GM20000 (cell line): ENCODE measurements around the gene SLC25A18.

ENCODE experiments used
- DNase-seq: peaks from one replicate; pipeline ENCODE4 v3.0.0; 2012; ENCODE audit warnings: low spot score
- TF ChIP-seq, protein P1 (sequence below): IDR thresholded peaks from 2 replicates; pipeline ENCODE4 v1.5.1; 2012; ENCODE audit warnings: mild to moderate bottlenecking, control low read depth; ENCODE audit errors: extremely low read depth, missing control alignments

The SLC25A18 gene

DNA sequence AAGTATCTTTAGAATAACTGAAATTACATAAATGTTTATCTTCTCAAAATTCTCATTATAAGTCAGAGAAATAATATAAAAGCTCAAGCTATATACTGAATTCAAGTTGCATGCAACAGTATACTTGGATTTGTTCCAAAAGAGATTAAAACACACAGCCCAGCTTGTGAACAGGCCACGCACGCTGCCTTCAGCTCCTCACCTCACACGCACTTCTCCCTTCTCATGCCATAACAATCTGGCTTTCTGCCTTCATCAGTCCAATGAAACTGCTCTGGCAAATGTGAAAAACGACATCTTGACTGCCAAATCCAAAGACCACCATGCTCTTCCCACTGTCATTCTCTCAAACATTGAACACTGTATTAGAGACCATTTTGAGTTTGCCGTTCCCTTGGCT lies 43.2 kb downstream of the SLC25A18 start:
- no peak for DNase-seq
- TF ChIP-seq, protein P1, sequence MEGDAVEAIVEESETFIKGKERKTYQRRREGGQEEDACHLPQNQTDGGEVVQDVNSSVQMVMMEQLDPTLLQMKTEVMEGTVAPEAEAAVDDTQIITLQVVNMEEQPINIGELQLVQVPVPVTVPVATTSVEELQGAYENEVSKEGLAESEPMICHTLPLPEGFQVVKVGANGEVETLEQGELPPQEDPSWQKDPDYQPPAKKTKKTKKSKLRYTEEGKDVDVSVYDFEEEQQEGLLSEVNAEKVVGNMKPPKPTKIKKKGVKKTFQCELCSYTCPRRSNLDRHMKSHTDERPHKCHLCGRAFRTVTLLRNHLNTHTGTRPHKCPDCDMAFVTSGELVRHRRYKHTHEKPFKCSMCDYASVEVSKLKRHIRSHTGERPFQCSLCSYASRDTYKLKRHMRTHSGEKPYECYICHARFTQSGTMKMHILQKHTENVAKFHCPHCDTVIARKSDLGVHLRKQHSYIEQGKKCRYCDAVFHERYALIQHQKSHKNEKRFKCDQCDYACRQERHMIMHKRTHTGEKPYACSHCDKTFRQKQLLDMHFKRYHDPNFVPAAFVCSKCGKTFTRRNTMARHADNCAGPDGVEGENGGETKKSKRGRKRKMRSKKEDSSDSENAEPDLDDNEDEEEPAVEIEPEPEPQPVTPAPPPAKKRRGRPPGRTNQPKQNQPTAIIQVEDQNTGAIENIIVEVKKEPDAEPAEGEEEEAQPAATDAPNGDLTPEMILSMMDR: no peak

DNA sequence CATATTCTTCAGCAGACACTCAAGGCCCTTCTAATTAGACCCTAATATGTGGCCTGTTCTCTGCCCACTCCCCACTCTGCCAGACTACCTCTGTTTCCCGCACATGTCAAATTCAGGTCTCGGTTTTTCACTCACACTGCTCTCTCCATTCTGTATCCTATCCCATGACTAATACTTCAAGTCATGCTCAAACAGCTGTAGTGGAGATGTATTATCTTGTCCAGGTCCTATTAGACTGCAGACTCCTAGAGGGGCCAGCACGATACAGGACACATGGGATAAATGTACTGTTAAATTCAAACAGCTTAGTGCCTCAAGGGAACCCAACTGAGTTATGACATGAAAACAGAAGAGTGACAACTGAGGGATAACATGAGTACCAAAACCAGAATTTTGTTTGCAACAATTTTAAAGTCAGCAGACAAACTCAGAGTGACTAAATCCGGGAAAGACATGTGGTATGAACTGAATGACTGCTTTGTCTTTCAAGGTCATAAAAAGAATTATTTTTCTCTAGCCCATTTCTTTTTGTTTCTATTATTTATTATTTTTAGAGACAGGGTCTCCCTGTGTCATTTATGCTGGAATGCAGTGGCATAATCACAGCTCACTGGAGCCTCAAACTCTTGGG lies 44.7 kb downstream of the SLC25A18 start:
- no peak for DNase-seq
- TF ChIP-seq, protein P1: no peak

DNA sequence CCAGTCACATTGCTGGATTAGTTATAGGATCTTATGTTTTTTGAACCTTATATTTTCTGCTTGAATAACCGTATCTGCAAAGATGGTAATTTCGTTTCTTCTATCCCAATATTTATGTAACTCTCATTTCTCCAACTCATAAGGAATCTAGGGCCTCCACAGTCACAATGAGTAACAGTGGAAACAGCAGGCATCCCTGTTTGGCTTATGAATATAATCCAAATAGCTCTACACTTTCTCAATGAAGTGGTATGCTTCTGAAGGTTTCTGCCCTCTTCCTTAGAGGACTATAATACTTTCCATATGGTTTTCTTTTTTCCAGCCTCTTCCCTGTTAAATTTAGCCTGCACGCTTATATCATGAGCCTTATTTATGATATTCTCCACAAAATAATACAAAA lies 48.8 kb downstream of the SLC25A18 start:
- no peak for DNase-seq

DNA sequence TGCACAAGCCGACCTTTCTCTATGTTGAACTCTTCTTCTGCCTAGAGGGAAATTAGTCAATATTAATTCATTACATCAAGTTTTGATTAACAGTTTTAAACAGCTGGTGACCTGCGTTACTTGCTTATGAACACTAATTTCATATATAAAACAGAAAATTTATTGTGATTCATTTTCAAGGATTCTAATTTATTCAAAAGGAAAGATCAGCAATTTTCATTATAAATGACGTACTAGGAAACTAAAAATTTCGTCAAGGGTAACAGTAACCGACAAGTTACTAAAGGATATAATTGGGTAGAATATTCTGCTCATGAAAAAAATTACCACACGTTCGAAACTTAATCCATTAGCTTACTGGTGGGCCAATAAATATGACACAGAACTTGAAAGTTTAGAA lies 50.0 kb downstream of the SLC25A18 start:
- TF ChIP-seq, protein P1: no peak
- DNase-seq: no peak

More for the DNA sequence above, 48.8 kb downstream of the SLC25A18 start:
- TF ChIP-seq, protein P1: no peak

DNA sequence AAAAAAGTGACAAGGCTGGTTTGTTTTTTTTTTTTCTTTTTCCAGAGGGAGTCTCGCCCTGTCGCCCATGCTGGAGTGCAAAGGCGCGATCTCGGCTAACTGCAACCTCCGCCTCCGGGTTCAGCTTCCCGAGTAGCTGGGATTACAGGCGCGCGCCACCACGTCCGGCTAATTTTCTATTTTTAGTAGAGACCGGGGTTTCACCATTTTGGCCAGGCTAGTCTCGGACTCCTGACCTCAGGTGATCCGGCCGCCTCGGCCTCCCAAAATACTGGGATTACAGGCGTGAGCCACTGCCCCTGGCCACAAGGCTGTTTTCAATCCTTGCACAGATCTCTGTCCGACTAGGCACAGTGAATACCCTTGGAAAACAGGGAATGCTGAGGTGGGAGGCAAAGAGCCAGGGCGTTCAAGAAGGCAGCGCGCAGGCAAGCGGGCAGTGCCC lies 64.7 kb downstream of the SLC25A18 start:
- TF ChIP-seq, protein P1: no peak
- DNase-seq: no peak

DNA sequence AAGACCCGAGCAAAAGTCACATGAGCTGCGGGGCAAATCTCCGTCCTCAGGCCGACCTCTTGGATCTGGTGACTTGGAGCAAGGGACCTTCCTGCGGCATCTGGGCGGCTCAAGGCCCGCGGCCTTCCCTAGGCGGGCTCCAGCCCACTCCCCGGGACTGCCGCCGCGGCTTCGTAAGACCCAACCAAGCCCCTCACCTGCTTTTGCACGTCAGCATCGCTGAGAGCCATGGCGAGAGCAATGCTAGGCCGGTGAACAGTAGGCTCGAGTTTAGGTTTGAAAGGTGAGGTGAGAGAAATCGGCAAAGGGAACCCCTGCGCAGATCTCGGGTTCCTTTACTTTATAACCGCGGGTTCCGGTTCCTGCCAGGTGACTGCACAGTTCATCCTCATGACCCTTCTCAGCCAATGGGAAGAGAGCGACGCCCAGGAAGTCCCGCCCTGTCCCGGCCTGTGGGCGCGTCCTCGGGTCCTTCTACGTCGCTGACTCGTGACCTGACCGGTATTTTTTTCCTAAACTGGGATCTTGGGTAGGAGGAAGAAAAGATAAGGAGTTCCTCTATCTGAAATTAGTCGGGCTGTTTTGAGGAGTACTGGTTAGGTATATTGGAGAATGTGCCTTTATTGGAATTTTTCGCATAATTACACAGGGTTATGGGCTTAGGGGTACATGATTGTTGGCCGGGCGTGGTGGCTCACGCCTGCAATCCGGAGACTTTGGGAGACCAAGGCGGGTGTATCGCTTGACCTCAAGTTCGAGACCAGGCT lies 65.3 kb downstream of the SLC25A18 start, which contains the start of gene ATP6V1E1:
Gene ATP6V1E1, minus strand, starts transcription at position 344 of the 767 bp plus-strand sequence. Its CDS starts 114 bp downstream, at position 230.
- DNase-seq: peak; percentile 95
- TF ChIP-seq, protein P1: no peak

DNA sequence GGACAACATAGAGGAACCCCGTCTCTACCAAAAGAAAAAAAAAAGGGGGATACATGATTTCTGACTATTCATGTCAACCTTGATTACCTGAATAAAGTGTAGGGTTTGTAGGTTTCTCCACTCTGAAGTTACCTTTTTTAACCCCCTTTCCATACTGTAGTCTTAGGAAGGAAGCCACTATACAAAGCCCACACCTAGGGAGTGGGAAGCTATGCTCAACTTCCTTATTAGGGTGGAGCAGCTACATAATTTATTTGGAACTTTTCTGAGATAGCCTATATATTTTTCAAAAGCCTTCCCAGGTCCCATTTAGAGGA lies 65.8 kb downstream of the SLC25A18 start:
- no peak for DNase-seq
- TF ChIP-seq, protein P1: no peak
